ENCODE measurements around the gene RPL31.

Gene RPL31

DNA sequence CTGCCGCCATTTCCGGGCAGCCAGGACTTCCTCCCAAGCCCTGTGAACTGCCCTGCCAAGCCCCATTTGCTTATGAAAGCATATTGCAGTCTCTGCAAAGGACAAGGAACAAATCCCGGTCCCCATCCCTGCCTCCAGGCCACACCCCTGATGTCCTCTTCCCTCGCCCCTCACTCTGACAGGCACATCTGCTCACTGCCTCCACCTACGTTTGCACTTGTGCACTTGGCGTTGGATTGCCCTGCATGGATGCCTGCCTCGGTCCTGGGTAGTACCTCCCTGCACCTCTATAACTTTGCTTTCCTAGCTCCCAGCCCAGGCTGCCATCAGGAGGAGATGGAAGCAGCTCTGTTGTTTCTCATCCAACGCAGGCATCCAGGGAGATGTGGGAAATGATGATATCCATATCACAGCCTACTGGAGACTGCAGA is 19.6 kb upstream of the RPL31 start:
- Histone ChIP-seq H3K9ac (no peak overlapping the region), H3K9me3 (ENCODE audit: control insufficient read depth, low read length) (no peaks in the 10 kb centered on the region), H3K4me3 (ENCODE audit: low read depth, low read length) (no peak overlapping the region), H3K27ac (no peak overlapping the region), H3K79me2 (no peaks in the 10 kb centered on the region), H2AFZ (no peak overlapping the region), H3K4me1 (no peaks in the 10 kb centered on the region), H3K36me3 (ENCODE audit: control insufficient read depth, insufficient read depth, low read length) (no peaks in the 10 kb centered on the region), H3K4me2 (ENCODE audit: low read length) (no peak overlapping the region), H3K27me3 (ENCODE audit: control insufficient read depth, insufficient read depth, low read length) (no peaks in the 10 kb centered on the region)
- TF ChIP-seq, protein P1, sequence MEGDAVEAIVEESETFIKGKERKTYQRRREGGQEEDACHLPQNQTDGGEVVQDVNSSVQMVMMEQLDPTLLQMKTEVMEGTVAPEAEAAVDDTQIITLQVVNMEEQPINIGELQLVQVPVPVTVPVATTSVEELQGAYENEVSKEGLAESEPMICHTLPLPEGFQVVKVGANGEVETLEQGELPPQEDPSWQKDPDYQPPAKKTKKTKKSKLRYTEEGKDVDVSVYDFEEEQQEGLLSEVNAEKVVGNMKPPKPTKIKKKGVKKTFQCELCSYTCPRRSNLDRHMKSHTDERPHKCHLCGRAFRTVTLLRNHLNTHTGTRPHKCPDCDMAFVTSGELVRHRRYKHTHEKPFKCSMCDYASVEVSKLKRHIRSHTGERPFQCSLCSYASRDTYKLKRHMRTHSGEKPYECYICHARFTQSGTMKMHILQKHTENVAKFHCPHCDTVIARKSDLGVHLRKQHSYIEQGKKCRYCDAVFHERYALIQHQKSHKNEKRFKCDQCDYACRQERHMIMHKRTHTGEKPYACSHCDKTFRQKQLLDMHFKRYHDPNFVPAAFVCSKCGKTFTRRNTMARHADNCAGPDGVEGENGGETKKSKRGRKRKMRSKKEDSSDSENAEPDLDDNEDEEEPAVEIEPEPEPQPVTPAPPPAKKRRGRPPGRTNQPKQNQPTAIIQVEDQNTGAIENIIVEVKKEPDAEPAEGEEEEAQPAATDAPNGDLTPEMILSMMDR (IDR thresholded peaks at IDR 0.05), result no peak

DNA sequence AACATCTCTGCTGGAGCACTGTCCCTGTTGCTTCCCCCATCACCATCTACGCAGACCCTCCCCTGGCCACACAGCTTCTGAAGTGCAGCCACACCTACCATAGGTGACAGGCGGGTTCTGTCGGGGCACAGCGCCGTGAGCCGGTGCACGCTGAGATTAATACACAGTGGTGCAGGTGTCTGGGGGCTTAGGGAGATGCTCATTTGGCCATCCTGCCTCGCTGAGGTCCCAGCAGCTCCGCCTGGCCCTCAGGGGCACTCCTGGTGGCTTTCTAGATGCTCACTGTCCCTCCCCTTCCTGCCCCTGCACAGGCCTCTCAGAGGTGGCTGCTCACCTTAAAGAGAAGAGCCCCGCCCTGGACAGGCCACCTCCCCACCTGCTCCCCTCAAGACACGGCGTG is 18.9 kb upstream of the RPL31 start:
- TF ChIP-seq, protein P1 (IDR thresholded peaks at IDR 0.05), result no peak
- Histone ChIP-seq H3K27me3 (ENCODE audit: control insufficient read depth, insufficient read depth, low read length) (no peaks in the 10 kb centered on the region), H2AFZ (no peak overlapping the region), H3K79me2 (no peaks in the 10 kb centered on the region), H3K4me1 (no peaks in the 10 kb centered on the region), H3K4me3 (ENCODE audit: low read depth, low read length) (no peak overlapping the region), H3K27ac (no peak overlapping the region), H3K9me3 (ENCODE audit: control insufficient read depth, low read length) (no peaks in the 10 kb centered on the region), H3K9ac (no peak overlapping the region), H3K4me2 (ENCODE audit: low read length) (no peak overlapping the region), H3K36me3 (ENCODE audit: control insufficient read depth, insufficient read depth, low read length) (no peaks in the 10 kb centered on the region)

DNA sequence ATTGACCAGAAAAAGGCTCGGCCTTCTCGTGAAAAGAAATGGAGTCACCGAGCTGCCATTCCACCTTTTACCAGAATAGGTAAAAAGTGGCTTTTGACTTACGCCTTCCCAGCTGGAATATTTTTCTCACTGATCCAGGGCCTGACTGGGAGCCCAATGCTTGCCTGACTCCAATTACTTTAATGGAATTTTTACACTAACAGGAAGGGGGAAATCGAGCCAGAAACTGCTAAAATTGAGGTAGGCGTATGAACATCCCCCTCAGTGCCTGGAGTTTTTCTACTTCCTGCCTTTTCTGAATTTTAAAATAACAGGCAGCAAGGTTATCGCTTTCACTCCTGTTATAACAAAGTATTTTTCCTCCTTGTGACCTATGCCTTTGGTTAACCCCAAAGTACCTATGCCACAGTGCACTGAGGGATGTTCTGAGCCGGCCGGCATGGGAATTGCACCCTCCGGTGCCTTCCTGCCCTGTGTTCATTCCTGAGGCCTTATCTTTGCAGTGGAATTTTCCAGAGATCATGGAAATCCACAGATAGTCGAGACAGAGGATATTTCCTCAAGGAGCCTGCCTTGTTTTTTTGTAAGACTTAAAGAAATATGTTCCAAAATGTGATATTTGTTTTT is 18.3 kb upstream of the RPL31 start:
- no peaks in the 10 kb centered on the region for H3K79me2 ChIP-seq
- H3K4me3 ChIP-seq (ENCODE audit: low read depth, low read length), result no peak overlapping the region
- H3K36me3 ChIP-seq (ENCODE audit: control insufficient read depth, insufficient read depth, low read length), result no peaks in the 10 kb centered on the region
- no peaks in the 10 kb centered on the region for H3K27me3 ChIP-seq (ENCODE audit: control insufficient read depth, insufficient read depth, low read length)
- H3K9ac ChIP-seq, result no peak overlapping the region
- no peaks in the 10 kb centered on the region for H3K4me1 ChIP-seq
- no peak overlapping the region for H2AFZ ChIP-seq
- H3K9me3 ChIP-seq (ENCODE audit: control insufficient read depth, low read length), result no peaks in the 10 kb centered on the region
- TF ChIP-seq, protein P1 (IDR thresholded peaks at IDR 0.05), result no peak
- no peak overlapping the region for H3K27ac ChIP-seq
- H3K4me2 ChIP-seq (ENCODE audit: low read length), result no peak overlapping the region

DNA sequence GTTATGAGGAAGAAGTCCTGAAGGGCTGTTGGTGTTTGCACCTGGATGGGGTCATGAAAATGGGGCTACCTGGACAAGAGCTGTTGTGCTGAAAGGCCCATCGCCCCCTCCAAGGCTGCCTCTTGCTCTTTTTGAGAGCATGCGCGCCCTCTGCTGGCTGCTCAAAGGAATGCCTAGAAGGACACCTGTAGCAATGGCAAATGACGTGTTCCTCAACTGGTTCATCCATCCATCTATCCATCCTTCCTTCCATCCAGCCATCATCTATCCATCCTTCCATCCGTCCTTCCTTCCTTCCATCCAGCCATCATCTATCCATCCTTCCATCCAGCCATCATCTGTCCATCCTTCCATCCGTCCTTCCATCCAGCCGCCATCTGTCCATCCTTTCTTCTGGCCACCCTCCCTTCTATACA is 17.2 kb upstream of the RPL31 start:
- Histone ChIP-seq H3K4me2 (ENCODE audit: low read length) (no peak overlapping the region), H3K4me3 (ENCODE audit: low read depth, low read length) (no peak overlapping the region), H3K9ac (no peak overlapping the region), H3K79me2 (no peaks in the 10 kb centered on the region), H3K4me1 (no peaks in the 10 kb centered on the region), H3K27ac (no peak overlapping the region), H2AFZ (no peak overlapping the region), H3K9me3 (ENCODE audit: control insufficient read depth, low read length) (no peaks in the 10 kb centered on the region), H3K27me3 (ENCODE audit: control insufficient read depth, insufficient read depth, low read length) (no peaks in the 10 kb centered on the region), H3K36me3 (ENCODE audit: control insufficient read depth, insufficient read depth, low read length) (no peaks in the 10 kb centered on the region)
- TF ChIP-seq, protein P1 (IDR thresholded peaks at IDR 0.05), result peak; percentile 92

DNA sequence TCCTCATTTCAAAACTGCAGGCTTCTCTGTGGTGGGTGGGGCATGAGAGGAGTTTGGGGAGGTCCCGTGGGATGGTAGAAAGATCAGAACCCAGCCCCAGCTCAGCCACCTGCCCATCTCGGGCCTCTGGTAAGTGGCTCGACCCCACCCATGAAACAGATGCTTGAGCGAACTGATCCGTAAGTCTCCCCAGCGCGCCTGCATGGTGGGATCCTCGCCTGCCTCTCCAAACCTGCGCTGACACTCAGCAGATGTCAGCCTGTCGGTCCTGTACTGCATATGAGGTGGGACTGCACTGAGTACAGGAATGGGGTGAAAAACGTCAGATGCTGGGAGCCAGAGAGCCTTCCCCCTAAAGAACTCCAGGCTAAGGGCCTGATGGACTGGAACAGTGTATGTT is 15.9 kb upstream of the RPL31 start:
- TF ChIP-seq, protein P1 (IDR thresholded peaks at IDR 0.05), result no peak
- Histone ChIP-seq H3K36me3 (ENCODE audit: control insufficient read depth, insufficient read depth, low read length) (no peaks in the 10 kb centered on the region), H2AFZ (no peak overlapping the region), H3K9me3 (ENCODE audit: control insufficient read depth, low read length) (no peaks in the 10 kb centered on the region), H3K79me2 (no peaks in the 10 kb centered on the region), H3K27ac (no peak overlapping the region), H3K27me3 (ENCODE audit: control insufficient read depth, insufficient read depth, low read length) (no peaks in the 10 kb centered on the region), H3K4me2 (ENCODE audit: low read length) (no peak overlapping the region), H3K4me1 (no peaks in the 10 kb centered on the region), H3K4me3 (ENCODE audit: low read depth, low read length) (no peak overlapping the region), H3K9ac (no peak overlapping the region)
